GM23248 (cell line): ENCODE results near the gene PDSS2. TPM values are rescaled to one million over a fixed set of nuclear protein-coding genes. Genes with fewer than 3 reads are reported as not detected.
"Not testable (repeated sequence)": the region's sequence is repeated elsewhere in the genome, so short reads cannot be mapped to it uniquely, and the experiment has no call there.

Experiments
- DNase-seq: peaks from one replicate; pipeline ENCODE4 v3.0.0-alpha.2; 2015
- H2AFZ ChIP-seq: fragments of 200-600 bp; sonication (generic); 2 replicates; pipeline ENCODE4 v1.6.1; 2016; ENCODE audit warnings: antibody characterized with exemption
- H3F3A ChIP-seq: fragments of 200-600 bp; sonication (generic); 2 replicates; pipeline ENCODE4 v1.6.1; 2016; ENCODE audit warnings: mild to moderate bottlenecking, antibody characterized with exemption, mixed run types; ENCODE audit not compliant: insufficient read depth
- H3K27ac ChIP-seq: fragments of 200-600 bp; sonication (generic); 2 replicates; pipeline ENCODE4 v1.5.1; 2016; ENCODE audit warnings: mild to moderate bottlenecking
- H3K27me3 ChIP-seq: fragments of 200-600 bp; sonication (generic); replicated peaks from 2 replicates; pipeline ENCODE4 v1.6.1; 2016; ENCODE audit warnings: mild to moderate bottlenecking; ENCODE audit not compliant: insufficient read depth
- H3K36me3 ChIP-seq: fragments of 200-600 bp; sonication (generic); 2 replicates; pipeline ENCODE4 v1.6.1; 2016; ENCODE audit warnings: low read depth, mild to moderate bottlenecking
- H3K4me1 ChIP-seq: fragments of 200-600 bp; sonication (generic); 2 replicates; pipeline ENCODE4 v1.6.1; 2016; ENCODE audit warnings: mild to moderate bottlenecking; ENCODE audit not compliant: insufficient read depth
- H3K4me2 ChIP-seq: fragments of 200-600 bp; sonication (generic); one replicate; pipeline ENCODE4 v1.6.1; 2016; ENCODE audit warnings: mild to moderate bottlenecking; ENCODE audit not compliant: unreplicated experiment
- H3K4me3 ChIP-seq: fragments of 200-600 bp; sonication (generic); 2 replicates; pipeline ENCODE4 v1.5.1; 2016; ENCODE audit warnings: mild to moderate bottlenecking
- H3K79me2 ChIP-seq: fragments of 200-600 bp; sonication (generic); 2 replicates; pipeline ENCODE4 v1.6.1; 2016; ENCODE audit warnings: mild to moderate bottlenecking; ENCODE audit not compliant: insufficient read depth
- H3K9ac ChIP-seq: fragments of 200-600 bp; sonication (generic); 2 replicates; pipeline ENCODE4 v1.6.1; 2016; ENCODE audit warnings: mild to moderate bottlenecking
- H3K9me2 ChIP-seq: fragments of 200-600 bp; sonication (generic); 2 replicates; pipeline ENCODE4 v1.6.1; 2016; ENCODE audit warnings: mixed run types, mild to moderate bottlenecking, moderate library complexity; ENCODE audit not compliant: insufficient read depth
- H3K9me3 ChIP-seq: fragments of 200-600 bp; sonication (generic); one replicate; pipeline ENCODE4 v1.6.1; 2017; ENCODE audit warnings: low read depth
- H4K20me1 ChIP-seq: fragments of 200-600 bp; sonication (generic); 2 replicates; pipeline ENCODE4 v1.6.0; 2016; ENCODE audit not compliant: insufficient read depth
- EZH2 ChIP-seq: fragments of 200-600 bp; sonication (generic); IDR thresholded peaks from 2 replicates; pipeline ENCODE4 v1.6.1; 2018; ENCODE audit warnings: antibody characterized with exemption, mild to moderate bottlenecking; ENCODE audit not compliant: insufficient read depth, poor library complexity, severe bottlenecking
- EZH2phosphoT487 ChIP-seq: fragments of 200-600 bp; sonication (generic); IDR thresholded peaks from 2 replicates; pipeline ENCODE4 v1.6.1; 2018; ENCODE audit warnings: antibody characterized with exemption, moderate library complexity, mild to moderate bottlenecking, low read depth; ENCODE audit not compliant: insufficient read depth
- WGBS, 2 experiments: methylation state at CpG; one replicate each; pipeline ENCODE4 v1.1.6; 2015 to 2017; ENCODE audit warnings: low lambda C conversion rate in 2 of 2, low coverage in 1 of 2; ENCODE audit errors: missing lambda C conversion rate in 2 of 2; 5-methylcytosine and 5-hydroxymethylcytosine counted together
- in situ Hi-C: fragments of 300-500 bp; cut with MboI; formaldehyde crosslinking; loops from 2 replicates; pipeline ENCODE4 v1.15.0; 2020
- polyA plus RNA-seq: library from polyadenylated mRNA; unstranded; fragments of >200 nt; fragmentation: Nextera tagmentation; extraction: Ambion mirVana; gene quantifications from 2 replicates; pipeline ENCODE4 v1.2.1, GENCODE V29; 2016
- total RNA-seq: library from RNA; depleted of rRNA; stranded (reverse); fragments of >200 nt; shearing (Covaris generic); gene quantifications from 2 replicates; pipeline ENCODE4 v1.2.3, GENCODE V29; 2014

The PDSS2 gene
- total and polyA plus RNA-seq, 2 experiments from 2014 or later: 9.9 to 10.3 TPM

- TF ChIP-seq EZH2 (no peak), EZH2phosphoT487 (no peak)
- Histone ChIP-seq H3K79me2 (0 out of 2 replicates have a peak, but pooled peaks cover 3% of the 10 kb centered on the region), H3K27me3 (no peaks in the 10 kb centered on the region), H3K4me1 (peaks cover 4% of the 10 kb centered on the region), H3K4me3 (no peak overlapping the region), H3K9me3 (no peaks in the 10 kb centered on the region), H2AFZ (no peak overlapping the region), H3K4me2 (no peak overlapping the region), H3K9me2 (no peaks in the 10 kb centered on the region), H3K9ac (no peak overlapping the region), H3F3A (0 out of 2 replicates have a peak, but pooled peaks cover 4% of the 10 kb centered on the region), H3K27ac (no peak overlapping the region), H3K36me3 (no peaks in the 10 kb centered on the region), H4K20me1 (no peaks in the 10 kb centered on the region)
- in situ Hi-C loops: no loop called here
- WGBS, 2 experiments: 73 to 76% methylated on average over 3 of the region's 3 CpGs
- DNase-seq: no peak
These were observed 144.8 kb downstream of the PDSS2 start for GRCh38 chr6:107314531-107314939.

- Histone ChIP-seq H3K4me2 (no peak overlapping the region), H3K36me3 (no peaks in the 10 kb centered on the region), H3K9ac (no peak overlapping the region), H3K9me2 (no peaks in the 10 kb centered on the region), H3K4me1 (no peaks in the 10 kb centered on the region), H3K4me3 (no peak overlapping the region), H3K9me3 (no peaks in the 10 kb centered on the region), H4K20me1 (no peaks in the 10 kb centered on the region), H2AFZ (no peak overlapping the region), H3K79me2 (0 out of 2 replicates have a peak, but pooled peaks cover 3% of the 10 kb centered on the region), H3K27me3 (no peaks in the 10 kb centered on the region), H3K27ac (no peak overlapping the region), H3F3A (no peaks in the 10 kb centered on the region)
- 93 to 99% methylated on average over 3 of the region's 3 CpGs for WGBS, 2 experiments
- in situ Hi-C loops: no loop called here
- no peak for TF ChIP-seq EZH2
- TF ChIP-seq EZH2phosphoT487: no peak
- no peak for DNase-seq
These were observed 145.6 kb downstream of the PDSS2 start for GRCh38 chr6:107313776-107314175.

GRCh38 chr6:107310362-107310761 lies 149.0 kb downstream of the PDSS2 start:
- Histone ChIP-seq H3K79me2 (peaks cover 3% of the 10 kb centered on the region; the same call in 1 of the 2 replicates), H3K36me3 (no peaks in the 10 kb centered on the region), H3K4me2 (no peak overlapping the region), H3K9me2 (no peaks in the 10 kb centered on the region), H3K27me3 (no peaks in the 10 kb centered on the region), H4K20me1 (no peaks in the 10 kb centered on the region), H3F3A (0 out of 2 replicates have a peak, but pooled peaks cover 2% of the 10 kb centered on the region), H3K9me3 (no peaks in the 10 kb centered on the region), H3K4me3 (no peak overlapping the region), H3K27ac (no peak overlapping the region), H2AFZ (no peak overlapping the region), H3K9ac (no peak overlapping the region), H3K4me1 (0 out of 2 replicates have a peak, but pooled peaks cover 2% of the 10 kb centered on the region)
- TF ChIP-seq EZH2: no peak
- no peak for TF ChIP-seq EZH2phosphoT487
- no peak for DNase-seq
- in situ Hi-C loops: no loop called here
- 98% methylated on average over 3 of the region's 3 CpGs for WGBS, 2 experiments

DNA sequence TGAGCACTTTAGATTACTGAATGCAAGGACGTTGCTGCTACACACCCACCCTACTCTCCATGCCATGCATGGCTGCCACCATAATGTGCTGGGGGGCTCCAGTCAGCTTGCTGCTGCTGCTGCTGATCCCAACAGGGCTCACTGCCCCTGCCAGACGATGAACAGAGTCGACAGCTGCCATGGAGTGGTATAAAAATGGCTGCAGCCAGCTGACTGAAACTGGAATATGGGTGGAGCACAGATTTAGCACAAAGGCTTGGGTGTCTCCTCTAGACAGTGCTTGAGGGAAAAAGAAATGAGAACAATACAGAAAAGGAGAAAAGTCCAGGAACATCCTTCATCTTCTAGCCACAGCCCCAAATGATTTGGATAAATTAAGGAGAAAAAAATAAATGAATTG lies 150.7 kb downstream of the PDSS2 start:
- Histone ChIP-seq H3K9me2 (no peaks in the 10 kb centered on the region), H2AFZ (no peak overlapping the region), H3K36me3 (no peaks in the 10 kb centered on the region), H4K20me1 (no peaks in the 10 kb centered on the region), H3K79me2 (no peaks in the 10 kb centered on the region; the same call in 1 of the 2 replicates), H3K9ac (no peak overlapping the region), H3K9me3 (no peaks in the 10 kb centered on the region), H3K27ac (no peak overlapping the region), H3K4me1 (0 out of 2 replicates have a peak, but pooled peaks cover 15% of the 10 kb centered on the region), H3K4me2 (no peak overlapping the region), H3K27me3 (no peaks in the 10 kb centered on the region), H3K4me3 (no peak overlapping the region), H3F3A (0 out of 2 replicates have a peak, but pooled peaks cover 5% of the 10 kb centered on the region)
- DNase-seq: no peak
- WGBS, 2 experiments: 65 to 70% methylated on average over 3 of the region's 3 CpGs
- in situ Hi-C loops: no loop called here
- TF ChIP-seq EZH2 (no peak), EZH2phosphoT487 (no peak)

GRCh38 chr6:107305994-107306393 lies 153.4 kb downstream of the PDSS2 start:
- H4K20me1 ChIP-seq, H3K36me3 ChIP-seq, H3F3A ChIP-seq, H3K4me3 ChIP-seq, in situ Hi-C loops, H3K9me2 ChIP-seq, H3K27ac ChIP-seq, H2AFZ ChIP-seq, DNase-seq, H3K27me3 ChIP-seq, H3K9me3 ChIP-seq, H3K79me2 ChIP-seq, H3K4me2 ChIP-seq, H3K9ac ChIP-seq: not testable (repeated sequence)
- WGBS, 2 experiments: 63 to 73% methylated on average over 3 of the region's 3 CpGs
- 0 out of 2 replicates have a peak, but pooled peaks cover 15% of the 10 kb centered on the region for H3K4me1 ChIP-seq
